HUES64 (cell line): ENCODE data around the gene LRRC4C.
"Not testable (repeated sequence)": the region's sequence is repeated elsewhere in the genome, so short reads cannot be mapped to it uniquely, and the experiment has no call there.

Source experiments
- H3K27ac ChIP-seq: 2 replicates; pipeline ENCODE4 v1.7.0; 2013; ENCODE audit warnings: low read depth, low read length, inconsistent platforms
- H3K27me3 ChIP-seq: 2 replicates; pipeline ENCODE4 v1.6.1; 2013; ENCODE audit warnings: mild to moderate bottlenecking, low read length; ENCODE audit not compliant: insufficient read depth
- H3K36me3 ChIP-seq: 2 replicates; pipeline ENCODE4 v1.6.1; 2013; ENCODE audit warnings: mild to moderate bottlenecking, low read length; ENCODE audit not compliant: insufficient read depth
- H3K4me1 ChIP-seq: 2 replicates; pipeline ENCODE4 v1.6.1; 2013; ENCODE audit warnings: mild to moderate bottlenecking, low read length, moderate library complexity; ENCODE audit not compliant: insufficient read depth
- H3K4me3 ChIP-seq: 2 replicates; pipeline ENCODE4 v1.5.1; 2013; ENCODE audit warnings: mild to moderate bottlenecking, low read length, moderate library complexity
- H3K9ac ChIP-seq: 2 replicates; pipeline ENCODE4 v1.6.1; 2013; ENCODE audit warnings: mild to moderate bottlenecking, low read depth, low read length
- H3K9me3 ChIP-seq: 2 replicates; pipeline ENCODE4 v1.6.1; 2013; ENCODE audit warnings: low read depth, low read length; ENCODE audit not compliant: insufficient read depth
- WGBS: fragments of 150-250, 120-280 bp; methylation state at CpG from one replicate; pipeline ENCODE4 v1.1.7; 2013; ENCODE audit warnings: missing lambda C conversion rate; 5-methylcytosine and 5-hydroxymethylcytosine counted together

LRRC4C gene

GRCh38 chr11:40228662-40229061, 1230.8 kb downstream of the LRRC4C start:
- H3K4me3 ChIP-seq, result no peak overlapping the region
- H3K9me3 ChIP-seq, result no peaks in the 10 kb centered on the region
- 92% methylated on average over 3 of the region's 3 CpGs for WGBS
- no peaks in the 10 kb centered on the region for H3K36me3 ChIP-seq
- H3K27ac ChIP-seq, result no peak overlapping the region
- H3K9ac ChIP-seq, result no peak overlapping the region
- peaks cover 22% of the 10 kb centered on the region for H3K4me1 ChIP-seq
- H3K27me3 ChIP-seq, result no peaks in the 10 kb centered on the region; the same call in 1 of the 2 replicates

- H3K9ac ChIP-seq, result no peak overlapping the region
- H3K4me3 ChIP-seq, result no peak overlapping the region
Measured at GRCh38 chr11:40227730-40228129, 1231.7 kb downstream of the LRRC4C start.

DNA sequence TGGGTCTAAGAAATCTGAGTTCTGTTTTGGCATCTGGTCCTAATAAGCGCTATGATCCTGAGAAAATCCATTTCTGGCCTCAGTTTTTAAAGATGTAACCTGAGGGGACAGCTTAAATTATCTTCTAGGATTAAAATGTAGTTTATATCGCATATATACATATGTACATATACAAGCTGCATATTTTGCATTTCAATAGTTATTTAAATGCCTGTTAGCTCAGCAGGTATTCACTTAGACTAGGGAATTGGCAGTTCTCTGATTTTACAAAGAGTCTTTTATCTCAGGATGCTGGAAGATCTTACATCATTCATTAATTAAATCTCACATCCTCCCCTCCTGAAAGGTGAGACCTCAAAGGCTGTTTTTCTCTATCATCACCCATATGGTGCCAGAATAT, 1232.8 kb downstream of the LRRC4C start:
- Histone ChIP-seq H3K9me3 (no peaks in the 10 kb centered on the region), H3K27ac (no peak overlapping the region), H3K4me3 (no peak overlapping the region), H3K9ac (no peak overlapping the region), H3K27me3 (no peaks in the 10 kb centered on the region; the same call in 1 of the 2 replicates), H3K4me1 (peaks cover 22% of the 10 kb centered on the region), H3K36me3 (no peaks in the 10 kb centered on the region)
- WGBS, result 44% methylated on average over 1 of the region's 2 CpGs

More at GRCh38 chr11:40227730-40228129, 1231.7 kb downstream of the LRRC4C start:
- Histone ChIP-seq H3K9me3 (no peaks in the 10 kb centered on the region), H3K27ac (no peak overlapping the region), H3K36me3 (no peaks in the 10 kb centered on the region), H3K27me3 (no peaks in the 10 kb centered on the region; the same call in 1 of the 2 replicates), H3K4me1 (peaks cover 22% of the 10 kb centered on the region)

DNA sequence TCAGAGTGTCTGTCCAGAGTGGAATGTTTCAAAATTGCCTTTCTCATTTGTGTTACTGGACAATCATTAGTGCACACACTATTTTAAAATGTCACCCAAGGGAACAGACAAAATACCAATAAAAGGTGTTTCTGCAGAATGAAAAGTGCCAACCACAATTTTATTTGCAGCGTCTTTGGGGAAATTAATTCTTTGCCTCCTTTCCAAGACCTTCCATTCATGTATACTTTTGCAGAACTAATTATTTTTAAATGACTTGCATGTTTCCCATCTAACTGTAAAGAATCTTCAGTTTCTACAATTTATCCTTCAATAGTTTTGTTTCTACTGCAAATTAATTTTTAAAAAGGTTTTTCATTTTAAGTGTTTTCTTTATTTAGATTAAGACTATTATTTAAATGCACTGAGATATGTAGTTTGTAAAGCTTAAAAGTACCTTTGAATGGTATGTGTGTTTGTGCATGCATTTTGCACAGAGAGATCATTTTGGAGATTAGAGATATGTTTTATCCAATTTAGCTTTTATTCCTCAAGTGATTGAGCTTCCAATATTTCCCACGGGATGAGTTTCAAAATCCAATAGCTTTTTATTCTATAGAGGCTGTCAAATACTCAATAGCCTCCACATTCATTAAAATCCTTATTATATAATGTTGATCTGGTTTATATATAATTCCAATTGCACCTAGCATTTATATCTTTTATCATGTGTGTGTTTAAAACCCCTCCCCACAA, 1235.7 kb downstream of the LRRC4C start:
- Histone ChIP-seq H3K9ac (no peak overlapping the region), H3K4me3 (no peak overlapping the region), H3K36me3 (no peaks in the 10 kb centered on the region), H3K9me3 (no peaks in the 10 kb centered on the region), H3K4me1 (peaks cover 26% of the 10 kb centered on the region), H3K27ac (no peak overlapping the region), H3K27me3 (no peaks in the 10 kb centered on the region; the same call in 1 of the 2 replicates)
- 95% methylated on average over 2 of the region's 2 CpGs for WGBS

GRCh38 chr11:40219401-40219800, 1240.1 kb downstream of the LRRC4C start:
- no peak overlapping the region for H3K9ac ChIP-seq
- H3K27me3 ChIP-seq, result peaks cover 3% of the 10 kb centered on the region; the same call in 1 of the 2 replicates

DNA sequence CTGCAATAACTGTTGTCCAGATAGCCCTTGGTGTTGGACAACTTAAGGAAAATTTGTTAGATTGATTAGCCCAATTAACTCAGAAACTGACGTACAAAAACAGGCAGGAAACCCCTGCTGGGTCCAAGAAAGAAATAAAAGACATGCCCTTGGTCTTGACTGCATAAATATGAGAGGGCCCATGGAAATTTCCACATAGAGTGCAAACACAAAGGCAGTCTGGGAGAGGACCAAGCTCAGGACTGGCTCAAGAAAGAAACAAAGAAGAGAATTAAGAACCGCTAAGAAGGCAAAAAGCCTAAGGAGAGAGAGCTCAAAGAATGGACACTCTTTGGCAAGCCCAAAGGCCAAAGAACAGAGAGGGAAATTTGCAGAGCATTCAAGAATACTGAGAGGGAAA, 1243.9 kb downstream of the LRRC4C start:
- Histone ChIP-seq H3K4me3 (no peak overlapping the region), H3K4me1 (peaks cover 9% of the 10 kb centered on the region), H3K9ac (no peak overlapping the region), H3K36me3 (no peaks in the 10 kb centered on the region), H3K27ac (no peak overlapping the region), H3K9me3 (no peaks in the 10 kb centered on the region), H3K27me3 (peaks cover 5% of the 10 kb centered on the region; the same call in 1 of the 2 replicates)
- WGBS, result 77% methylated on average over 2 of the region's 2 CpGs

More at GRCh38 chr11:40219401-40219800, 1240.1 kb downstream of the LRRC4C start:
- H3K4me1 ChIP-seq, result peaks cover 9% of the 10 kb centered on the region
- no peak overlapping the region for H3K4me3 ChIP-seq
- no peaks in the 10 kb centered on the region for H3K9me3 ChIP-seq
- 100% methylated on average over 1 of the region's 3 CpGs for WGBS
- H3K36me3 ChIP-seq, result no peaks in the 10 kb centered on the region
- no peak overlapping the region for H3K27ac ChIP-seq

DNA sequence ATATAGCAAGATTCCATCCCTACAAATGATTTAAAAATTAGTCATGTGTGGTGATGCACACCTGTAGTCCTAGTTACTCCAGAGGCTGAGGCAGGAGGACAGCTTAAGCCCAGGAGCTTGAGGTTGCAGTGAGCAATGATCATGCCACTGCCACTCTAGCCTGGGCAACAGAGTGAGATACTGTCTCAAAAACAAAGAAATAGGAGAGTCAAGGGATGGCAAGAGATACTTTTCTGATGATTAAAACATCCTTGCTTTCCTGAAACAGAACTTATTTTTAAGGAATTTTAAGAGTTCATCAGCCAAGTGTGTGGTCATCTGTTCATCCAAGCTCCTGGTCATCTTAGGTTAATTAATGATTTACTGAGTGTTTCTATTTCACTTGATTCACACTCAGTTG, 1252.0 kb downstream of the LRRC4C start:
- Histone ChIP-seq H3K9me3 (no peaks in the 10 kb centered on the region), H3K36me3 (no peaks in the 10 kb centered on the region), H3K4me3 (no peak overlapping the region), H3K27me3 (peaks cover 80% of the 10 kb centered on the region), H3K4me1 (peaks cover 24% of the 10 kb centered on the region), H3K9ac (no peak overlapping the region), H3K27ac (no peak overlapping the region)

DNA sequence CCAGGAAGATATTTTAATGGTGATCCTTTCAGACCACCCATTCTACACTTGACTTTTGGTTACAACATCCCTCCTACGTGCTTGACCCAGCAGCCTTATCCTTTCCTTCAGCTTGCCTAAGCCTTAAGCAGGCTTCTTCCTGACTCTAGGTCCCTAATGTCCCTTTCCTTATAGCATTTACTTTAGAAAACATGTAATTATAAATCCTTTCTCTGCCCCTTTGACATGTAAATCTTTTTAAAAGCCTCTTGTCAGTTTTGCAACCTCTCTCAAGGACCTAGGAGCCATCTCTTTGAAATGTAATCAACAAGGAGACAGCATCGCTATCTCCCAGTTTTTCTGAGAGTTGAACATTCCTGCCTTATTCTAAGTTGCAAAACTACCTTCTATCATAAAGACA, 1255.2 kb downstream of the LRRC4C start:
- no peaks in the 10 kb centered on the region for H3K9me3 ChIP-seq
- no peak overlapping the region for H3K4me3 ChIP-seq
- peaks cover 37% of the 10 kb centered on the region for H3K4me1 ChIP-seq
- WGBS, result 1% methylated on average over 2 of the region's 2 CpGs
- H3K27me3 ChIP-seq, result peaks cover 100% of the 10 kb centered on the region
- no peak overlapping the region for H3K27ac ChIP-seq
- no peaks in the 10 kb centered on the region for H3K36me3 ChIP-seq
- H3K9ac ChIP-seq, result no peak overlapping the region

DNA sequence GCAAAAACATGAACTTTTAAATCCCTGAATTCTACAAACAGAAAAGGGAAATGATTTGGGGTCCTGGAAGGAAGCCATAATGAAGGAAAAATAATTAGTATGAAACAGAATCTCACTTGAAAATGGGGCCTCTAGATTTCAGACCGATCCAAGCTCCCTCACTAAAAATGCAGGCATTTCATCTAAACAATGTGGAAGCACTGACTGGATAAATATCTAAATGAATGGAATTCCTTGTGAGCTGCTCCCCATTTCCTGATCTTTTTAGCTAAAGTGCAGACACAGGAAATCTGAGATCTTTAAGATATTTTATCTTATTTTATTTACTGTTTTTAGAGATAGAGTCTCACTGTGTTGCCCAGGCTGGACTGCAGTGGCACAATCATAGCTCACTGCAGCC, 1255.8 kb downstream of the LRRC4C start:
- Histone ChIP-seq H3K27ac (no peak overlapping the region), H3K9ac (no peak overlapping the region), H3K27me3 (peaks cover 99% of the 10 kb centered on the region), H3K4me3 (no peak overlapping the region), H3K9me3 (no peaks in the 10 kb centered on the region), H3K4me1 (peaks cover 37% of the 10 kb centered on the region), H3K36me3 (no peaks in the 10 kb centered on the region)
- 11% methylated on average over 1 of the region's 1 CpG for WGBS

DNA sequence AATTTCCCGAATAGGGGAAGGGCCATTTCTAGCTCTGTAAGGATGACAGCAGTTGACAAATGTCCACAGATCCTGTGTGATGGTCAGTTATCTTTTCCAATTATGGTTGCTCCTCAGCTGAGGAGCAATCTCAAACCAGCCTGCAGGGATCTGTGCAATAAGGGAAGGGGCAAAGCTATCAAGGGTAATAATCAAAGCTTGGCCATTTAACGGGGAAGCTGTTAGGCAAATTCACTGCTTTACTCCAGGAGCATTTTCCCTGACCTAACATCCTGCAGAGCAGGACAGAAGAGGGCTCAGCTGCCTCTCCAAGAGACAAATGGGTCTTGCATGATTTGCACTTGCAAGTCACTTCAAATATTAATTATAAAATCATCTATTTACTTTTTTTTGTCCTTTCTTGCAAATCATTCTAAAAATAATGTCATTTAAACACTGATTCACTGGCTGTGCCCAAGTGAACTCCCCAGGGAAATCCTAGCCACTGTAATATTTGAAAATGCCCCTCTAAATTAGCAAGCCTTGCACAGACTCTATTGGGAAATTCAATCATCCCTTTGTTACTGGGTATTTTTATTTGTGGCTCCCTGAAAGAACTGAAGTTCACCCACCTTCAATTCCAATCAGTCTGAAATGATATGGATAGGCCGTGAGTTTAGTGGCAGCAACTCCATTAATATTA, 1256.7 kb downstream of the LRRC4C start:
- Histone ChIP-seq H3K4me1 (peaks cover 37% of the 10 kb centered on the region), H3K9me3 (no peaks in the 10 kb centered on the region), H3K36me3 (no peaks in the 10 kb centered on the region), H3K4me3 (no peak overlapping the region), H3K27me3 (peaks cover 99% of the 10 kb centered on the region), H3K27ac (no peak overlapping the region), H3K9ac (no peak overlapping the region)
- WGBS, result 54% methylated on average over 2 of the region's 3 CpGs

GRCh38 chr11:40192590-40192989, 1266.9 kb downstream of the LRRC4C start:
- not testable (repeated sequence) for H3K9me3 ChIP-seq, H3K4me3 ChIP-seq, H3K9ac ChIP-seq, H3K36me3 ChIP-seq, H3K4me1 ChIP-seq, H3K27ac ChIP-seq
- H3K27me3 ChIP-seq, result peaks cover 20% of the 10 kb centered on the region
- 69% methylated on average over 5 of the region's 5 CpGs for WGBS
